OCI-LY3 (cell line): ENCODE data around the gene LRP5.

Experiments used
- CTCF ChIP-seq: fragments of 200-600, 300-600 bp; sonication (generic); IDR thresholded peaks from 2 replicates; pipeline ENCODE4 v1.5.1; 2014; ENCODE audit warnings: antibody characterized with exemption, low read length, low read depth
- EZH2phosphoT487 ChIP-seq: fragments of 200-600 bp; shearing (Covaris generic); IDR thresholded peaks from 2 replicates; pipeline ENCODE4 v1.6.1; 2018; ENCODE audit warnings: antibody characterized with exemption, mixed run types, low read depth

- TF ChIP-seq CTCF (no peak), EZH2phosphoT487 (no peak)
Measured at GRCh38 chr11:68424101-68424632, 111.8 kb downstream of the LRP5 start.
